CD1c-positive myeloid dendritic cell (primary cell): ENCODE results near the gene PROM1.

ENCODE experiments used
- DNase-seq: peaks from one replicate; pipeline ENCODE4 v3.0.0-alpha.2; 2016; ENCODE audit errors: extremely low spot score

PROM1 gene

GRCh38 chr4:16027114-16027513, 56.7 kb downstream of the PROM1 start:
- DNase-seq = no peak

DNA sequence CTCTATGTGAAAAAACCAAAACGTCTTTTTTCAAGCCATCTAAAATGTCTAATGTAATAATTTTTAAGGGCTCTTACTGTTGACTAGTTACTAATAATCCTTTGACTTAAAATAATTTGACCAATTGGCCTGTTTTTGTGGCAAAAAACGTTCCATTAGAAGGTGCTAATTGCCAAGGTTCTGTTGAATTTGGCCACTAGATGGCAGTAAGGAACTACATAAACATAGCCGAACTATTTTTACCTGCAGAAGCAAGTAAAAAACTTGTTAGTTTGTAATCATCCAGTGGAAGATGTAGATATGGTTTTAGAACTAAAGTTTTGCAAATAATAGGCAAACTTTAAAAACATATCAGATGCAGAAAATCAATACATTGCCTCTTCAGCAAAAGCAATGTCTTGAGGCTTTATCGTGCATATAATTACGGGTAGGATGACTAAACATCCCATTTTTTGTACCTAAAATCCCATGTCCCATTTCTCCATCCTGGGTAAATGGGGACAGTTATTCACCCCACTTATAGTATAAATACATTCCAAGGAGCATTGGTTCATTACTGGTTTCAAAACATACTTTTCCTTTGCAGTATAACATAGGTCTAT, 57.6 kb downstream of the PROM1 start:
- peak; percentile 77 for DNase-seq

- no peak for DNase-seq
These were observed 58.6 kb downstream of the PROM1 start for GRCh38 chr4:16025268-16025667.

DNA sequence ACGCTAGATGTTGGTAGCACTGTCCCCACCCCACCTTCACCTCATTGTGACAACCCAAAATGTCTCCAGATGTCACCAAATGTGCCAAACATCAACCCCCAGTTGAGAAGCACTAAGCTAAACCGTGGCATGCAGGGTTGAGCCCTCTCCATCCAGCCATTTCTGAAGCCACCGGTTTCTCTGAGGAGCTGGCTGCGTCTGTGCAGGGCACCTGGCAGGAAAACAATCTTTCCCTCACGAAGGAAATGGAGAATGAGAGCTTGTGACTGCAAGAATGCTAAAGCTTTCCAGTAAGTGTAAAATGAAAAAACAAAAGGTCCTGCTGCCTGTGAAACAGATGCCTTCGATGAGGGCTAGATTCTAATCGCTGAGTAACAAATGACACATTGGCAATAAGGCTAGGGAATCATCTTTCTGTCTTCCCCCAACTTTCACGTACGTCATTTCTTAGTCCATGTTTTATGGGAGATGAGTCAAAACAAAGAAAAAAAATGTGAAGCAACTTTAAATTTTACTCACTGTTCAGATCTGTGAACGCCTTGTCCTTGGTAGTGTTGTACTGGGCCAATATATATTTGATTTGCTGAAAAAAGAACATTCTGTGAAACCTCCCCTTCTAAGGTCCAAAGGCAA, 59.9 kb downstream of the PROM1 start:
- no peak for DNase-seq

DNA sequence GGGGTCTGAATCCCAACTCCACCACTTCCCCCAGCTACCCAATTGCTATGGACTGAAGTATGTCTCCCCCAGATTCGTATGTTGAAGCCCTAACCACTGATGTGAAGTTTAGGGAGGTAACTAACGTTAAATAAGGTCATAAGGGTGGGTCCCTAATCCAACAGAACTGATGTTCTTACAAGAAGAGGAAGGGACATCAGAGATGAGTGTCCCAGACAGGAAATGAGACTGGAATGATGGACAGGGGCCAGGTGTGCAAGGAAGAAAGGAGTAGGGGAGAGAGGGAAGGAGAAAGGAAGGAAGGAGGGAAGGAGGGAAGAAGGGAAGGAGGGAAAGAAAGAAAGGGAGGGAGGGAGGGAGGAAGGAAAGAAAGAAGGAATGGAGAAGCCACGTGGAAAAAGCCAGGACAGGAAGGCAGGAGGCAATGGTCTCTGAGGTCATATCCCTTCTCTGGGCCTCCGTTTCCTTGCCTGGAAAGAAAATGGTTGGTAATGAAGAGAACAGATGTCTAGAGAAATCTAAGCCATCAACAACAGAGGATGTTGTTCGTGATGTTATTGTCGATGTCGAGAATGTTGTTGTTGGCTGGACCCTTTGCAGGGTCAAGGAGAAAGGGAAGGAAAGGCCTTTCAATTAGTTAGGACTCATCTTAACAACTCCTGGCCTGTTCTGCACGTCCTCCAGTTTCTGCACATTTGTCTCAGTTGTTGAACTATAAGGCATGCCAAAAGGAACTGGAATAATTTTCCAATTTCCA, 61.8 kb downstream of the PROM1 start:
- DNase-seq = no peak

- DNase-seq = no peak
These were observed 64.2 kb downstream of the PROM1 start for GRCh38 chr4:16019649-16020048.

DNA sequence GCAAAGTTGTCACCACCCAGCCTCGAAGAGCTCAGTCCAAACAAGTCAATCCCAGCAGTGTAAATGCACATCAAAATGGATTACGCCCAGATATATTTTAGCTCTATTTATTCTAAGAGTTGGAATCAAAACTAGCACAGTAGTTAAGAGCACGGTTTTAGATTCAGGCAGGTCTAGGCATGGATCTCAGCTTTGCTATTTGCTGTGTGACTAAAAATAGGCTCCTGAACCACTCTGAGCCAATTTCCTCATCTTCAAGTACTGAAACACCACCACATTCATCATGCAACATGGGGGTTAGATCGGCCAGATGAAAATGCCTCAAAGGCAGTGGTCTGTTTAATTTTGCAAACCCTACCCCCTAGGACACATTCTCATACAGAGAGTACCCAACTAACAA, 65.0 kb downstream of the PROM1 start:
- DNase-seq = no peak

GRCh38 chr4:16018061-16018676, 65.7 kb downstream of the PROM1 start:
- DNase-seq = no peak

DNA sequence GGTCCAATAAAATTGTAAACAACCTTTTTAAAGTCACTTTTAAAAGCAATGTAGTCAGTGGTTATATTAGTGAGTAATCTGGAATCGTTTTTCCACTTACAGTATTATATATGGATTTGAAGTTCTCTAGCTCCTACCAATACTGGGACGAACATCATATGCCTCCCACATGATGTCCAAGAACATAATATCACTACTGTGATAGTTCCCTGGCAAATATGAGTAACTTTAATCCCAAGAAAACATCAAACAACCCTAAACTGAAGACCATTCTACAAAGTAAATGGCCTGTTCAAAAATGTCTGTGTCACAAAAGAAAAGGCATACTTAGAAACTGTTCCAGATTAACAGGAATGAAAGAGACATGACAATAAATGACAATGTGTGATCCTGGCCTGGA, 67.3 kb downstream of the PROM1 start:
- DNase-seq = no peak

DNA sequence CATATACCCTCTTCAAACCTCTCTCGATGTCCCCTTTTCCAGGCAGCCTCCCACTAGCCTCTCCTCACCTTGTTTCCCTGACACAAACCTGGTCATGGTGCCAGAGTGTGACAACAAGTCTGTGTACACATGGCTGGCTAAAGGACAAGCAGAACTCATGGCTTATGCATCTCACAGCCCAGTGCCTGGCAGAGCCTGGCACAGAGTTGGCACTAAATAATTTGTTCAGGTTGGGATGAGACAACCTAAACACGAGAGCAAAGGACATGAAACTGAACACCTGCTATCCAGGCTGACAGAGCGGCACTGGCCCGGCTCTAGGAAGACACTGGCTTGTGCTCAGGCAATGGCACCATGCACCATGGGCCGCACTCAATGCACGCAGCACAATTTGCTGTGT, 72.7 kb downstream of the PROM1 start:
- no peak for DNase-seq

DNA sequence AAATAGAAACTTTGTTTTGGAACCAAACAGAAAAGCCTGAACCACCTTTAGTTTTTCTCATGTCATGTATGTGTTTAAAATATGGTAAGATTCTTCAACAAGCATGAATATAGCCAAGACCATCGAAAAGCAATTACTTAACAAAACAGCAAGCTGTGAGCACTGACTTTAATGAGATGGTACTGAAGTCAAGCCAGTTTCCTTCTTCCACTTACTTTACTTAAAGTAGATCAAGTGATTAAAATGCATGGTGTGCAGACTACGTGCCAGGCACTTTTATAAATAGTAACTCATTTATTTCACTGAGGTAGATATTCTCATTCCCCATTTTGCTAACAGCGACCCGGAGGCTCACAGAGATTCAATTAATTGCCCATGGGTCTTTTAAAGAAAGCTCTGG, 74.7 kb downstream of the PROM1 start:
- no peak for DNase-seq

GRCh38 chr4:16007471-16008095, 76.2 kb downstream of the PROM1 start:
- DNase-seq = no peak

GRCh38 chr4:16006771-16007446, 76.9 kb downstream of the PROM1 start:
- no peak for DNase-seq

GRCh38 chr4:16005676-16006075, 78.1 kb downstream of the PROM1 start:
- no peak for DNase-seq

DNA sequence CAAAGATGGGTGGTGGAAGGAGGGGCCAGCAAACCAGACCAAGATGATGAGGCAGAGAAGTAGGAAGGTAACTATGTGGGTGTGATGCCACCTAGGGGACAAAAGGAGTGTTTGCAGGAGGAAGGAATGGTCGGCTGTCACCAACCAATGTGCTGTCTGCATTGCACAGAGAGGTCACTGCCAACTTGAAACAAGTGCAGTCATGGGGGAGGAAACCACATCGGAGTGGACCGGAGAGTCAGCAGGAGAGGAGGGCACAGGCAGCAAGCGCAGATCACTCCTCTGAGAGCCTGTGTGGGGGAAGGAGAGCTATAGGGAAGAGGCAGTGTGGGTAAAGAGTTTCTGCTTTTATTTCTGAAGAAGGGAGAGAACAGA, 82.4 kb downstream of the PROM1 start:
- DNase-seq = peak; percentile 77

DNA sequence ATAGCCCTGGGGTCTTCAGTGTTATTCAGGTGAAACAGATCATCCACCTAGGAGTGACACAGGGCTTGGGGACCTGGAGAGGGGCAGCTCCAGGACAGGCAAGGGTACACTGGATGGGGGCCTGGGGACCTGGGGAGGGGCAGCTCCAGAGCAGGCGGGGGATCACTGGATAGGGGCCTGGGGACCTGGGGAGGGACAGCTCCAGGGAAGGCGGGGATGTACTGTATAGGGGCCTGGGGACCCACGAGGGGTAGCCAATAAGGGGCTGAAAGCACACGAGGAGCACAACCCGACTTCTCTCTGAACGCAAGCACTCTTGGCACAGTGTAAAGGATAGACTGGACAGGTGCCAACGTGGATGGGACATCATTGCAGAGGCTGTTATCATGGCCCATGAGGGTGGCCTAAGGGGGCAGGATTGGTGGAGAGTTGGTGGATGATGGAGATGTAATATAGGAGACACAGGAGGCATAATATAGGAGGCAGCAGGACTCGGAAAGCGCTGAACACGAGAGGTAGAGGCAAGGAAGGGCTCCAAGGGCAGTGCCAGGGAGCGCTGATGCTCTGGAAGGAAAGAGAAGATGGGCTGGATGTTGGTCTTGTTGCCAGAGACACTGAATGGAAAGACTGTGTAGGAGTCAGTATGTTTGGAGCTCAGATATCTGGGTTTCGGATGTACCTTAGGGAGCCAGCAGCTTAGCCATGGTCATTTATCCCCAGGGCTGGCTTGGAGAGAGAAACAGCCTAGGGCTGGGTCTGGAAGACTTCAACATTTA, 82.9 kb downstream of the PROM1 start:
- no peak for DNase-seq

- DNase-seq = no peak
These were observed 87.0 kb downstream of the PROM1 start for GRCh38 chr4:15996773-15997172.

GRCh38 chr4:15995826-15996225, 88.0 kb downstream of the PROM1 start:
- DNase-seq = no peak

- no peak for DNase-seq
These were observed 91.7 kb downstream of the PROM1 start for GRCh38 chr4:15992167-15992485.

GRCh38 chr4:15990570-15991285, 93.1 kb downstream of the PROM1 start:
- DNase-seq = no peak

DNA sequence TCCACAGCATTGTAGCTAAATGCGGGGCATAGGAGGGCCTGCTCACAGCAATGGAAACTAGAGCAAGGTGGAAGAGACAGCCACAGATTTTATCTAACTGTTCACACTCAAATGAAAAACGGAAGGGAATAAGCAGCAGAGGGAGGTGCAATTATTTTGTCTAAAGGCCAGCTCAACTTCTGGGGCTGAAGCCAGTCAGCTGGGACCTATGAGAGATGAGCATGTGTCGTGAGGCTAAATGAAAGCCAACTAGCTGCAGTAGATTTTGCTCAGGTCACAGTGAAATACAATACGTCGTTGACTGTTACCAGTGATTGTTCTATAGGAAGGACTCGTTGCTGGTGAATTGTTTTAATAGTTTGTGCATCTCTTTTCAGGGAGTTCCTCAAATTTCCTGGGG, 94.4 kb downstream of the PROM1 start:
- no peak for DNase-seq
